SK-N-SH treated with all-trans-retinoic acid at 6 μM for 48 hours (cell line): ENCODE measurements around the gene RABGAP1.

ENCODE experiments used
- POU6F1 ChIP-seq: fragments of 250-450 bp; sonication (Bioruptor Pico); IDR thresholded peaks from 2 replicates; pipeline ENCODE4 v1.8.0; 2021; ENCODE audit warnings: low read depth, mild to moderate bottlenecking, moderate library complexity, borderline replicate concordance
- ZFP3 ChIP-seq: fragments of 250-450 bp; sonication (Bioruptor Pico); IDR thresholded peaks from 2 replicates; pipeline ENCODE4 v1.5.0; 2020; ENCODE audit warnings: mild to moderate bottlenecking, moderate library complexity

- TF ChIP-seq ZFP3 (CRISPR knock-in tag): no peak
- TF ChIP-seq POU6F1: no peak
Measured at GRCh38 chr9:123113185-123113584, 172.4 kb downstream of the RABGAP1 start.
